Vagina (tissue), 2 donors: ENCODE measurements around the gene AKAP13. TPM values are rescaled to one million over a fixed set of nuclear protein-coding genes. Genes with fewer than 3 reads are reported as not detected.

ENCODE experiments used
- DNase-seq, 2 donors: peaks; one replicate each; pipeline ENCODE4 v3.0.0-alpha.2; 2017; ENCODE audit errors: extremely low spot score in 2 of 2
- H3K27ac ChIP-seq: fragments of 200-600 bp; sonication (generic); one replicate; pipeline ENCODE4 v1.5.1; 2019
- H3K27me3 ChIP-seq: fragments of 200-600 bp; sonication (generic); one replicate; pipeline ENCODE4 v1.5.1; 2019
- H3K36me3 ChIP-seq, 2 donors: fragments of 200-600 bp; sonication (generic); one replicate each; pipeline ENCODE4 v1.5.1; 2017 to 2019
- H3K4me1 ChIP-seq: fragments of 200-600 bp; sonication (generic); one replicate; pipeline ENCODE4 v1.5.1; 2019
- H3K4me3 ChIP-seq, 2 donors: fragments of 200-600 bp; sonication (generic); 1 replicate in 1 of 2; 2 replicates in 1 of 2; pipeline ENCODE4 v1.5.1; 2016 to 2019
- H3K9me3 ChIP-seq: fragments of 200-600 bp; sonication (generic); one replicate; pipeline ENCODE4 v1.5.1; 2019
- POLR2A ChIP-seq, 2 donors: fragments of 450-650 bp; IDR thresholded peaks; one replicate each; pipeline ENCODE4 v1.6.1; 2017; ENCODE audit warnings: antibody characterized with exemption in 2 of 2, mild to moderate bottlenecking in 2 of 2, moderate library complexity in 2 of 2
- POLR2AphosphoS5 ChIP-seq, 2 donors: sonication (generic); formaldehyde crosslinking; IDR thresholded peaks; one replicate each; pipeline ENCODE4 v1.9.0; 2017; ENCODE audit warnings: antibody characterized with exemption in 2 of 2, mild to moderate bottlenecking in 2 of 2, low read depth in 1 of 2; ENCODE audit not compliant: insufficient read depth in 1 of 2
- intact Hi-C: fragments of 100-400 bp; cut with DNase I; formaldehyde crosslinking; loops from one replicate; pipeline ENCODE4 v1.15.1; 2023
- total RNA-seq: library from RNA; depleted of rRNA; stranded (reverse); fragments of >200 nt; gene quantifications from one replicate; pipeline ENCODE4 v1.2.3, GENCODE V29; 2016
- TF ChIP-seq, protein P1 (sequence below), 3 experiments: fragments of 450-650 bp in 2 of 3; fragments of 200-600 bp in 1 of 3; sonication (generic) in 1 of 3; IDR thresholded peaks; one replicate each; pipeline ENCODE4 v1.5.1; 2017 to 2019; ENCODE audit warnings: antibody characterized with exemption in 3 of 3, mild to moderate bottlenecking in 2 of 3, moderate library complexity in 2 of 3

AKAP13 gene
- total RNA-seq, 1 donor from 2014 or later = 177 TPM

DNA sequence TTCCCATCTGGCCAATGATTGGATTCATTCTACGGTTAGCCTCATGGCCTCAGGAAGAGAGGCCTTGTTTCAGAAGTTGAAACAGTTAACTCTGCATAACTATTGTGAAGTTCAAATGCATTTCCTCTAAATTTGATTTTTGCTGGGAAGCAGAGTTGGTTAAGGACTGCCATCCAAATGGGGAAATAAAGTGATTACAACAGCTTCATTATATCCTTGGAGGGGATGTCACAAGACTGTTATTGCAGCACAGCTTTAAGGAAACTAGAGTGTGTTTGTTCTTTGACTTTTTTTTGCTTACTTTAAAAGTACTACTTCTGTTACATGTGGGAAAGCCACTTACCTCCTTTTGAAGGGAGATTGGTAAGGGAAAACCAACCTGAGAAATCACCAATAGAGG lies 164.8 kb downstream of the AKAP13 start:
- no peaks in the 10 kb centered on the region for H3K36me3 ChIP-seq
- no peaks in the 10 kb centered on the region for H3K9me3 ChIP-seq
- H3K27me3 ChIP-seq = no peaks in the 10 kb centered on the region
- no peak overlapping the region for H3K4me3 ChIP-seq
- TF ChIP-seq POLR2AphosphoS5 (IDR thresholded peaks at IDR 0.05; ENCODE audit: insufficient read depth in 1 of 2, low read depth in 1 of 2) (peak in 1 of 2 donors; percentile 27), POLR2A (IDR thresholded peaks at IDR 0.05) (no peak)
- TF ChIP-seq, protein P1, sequence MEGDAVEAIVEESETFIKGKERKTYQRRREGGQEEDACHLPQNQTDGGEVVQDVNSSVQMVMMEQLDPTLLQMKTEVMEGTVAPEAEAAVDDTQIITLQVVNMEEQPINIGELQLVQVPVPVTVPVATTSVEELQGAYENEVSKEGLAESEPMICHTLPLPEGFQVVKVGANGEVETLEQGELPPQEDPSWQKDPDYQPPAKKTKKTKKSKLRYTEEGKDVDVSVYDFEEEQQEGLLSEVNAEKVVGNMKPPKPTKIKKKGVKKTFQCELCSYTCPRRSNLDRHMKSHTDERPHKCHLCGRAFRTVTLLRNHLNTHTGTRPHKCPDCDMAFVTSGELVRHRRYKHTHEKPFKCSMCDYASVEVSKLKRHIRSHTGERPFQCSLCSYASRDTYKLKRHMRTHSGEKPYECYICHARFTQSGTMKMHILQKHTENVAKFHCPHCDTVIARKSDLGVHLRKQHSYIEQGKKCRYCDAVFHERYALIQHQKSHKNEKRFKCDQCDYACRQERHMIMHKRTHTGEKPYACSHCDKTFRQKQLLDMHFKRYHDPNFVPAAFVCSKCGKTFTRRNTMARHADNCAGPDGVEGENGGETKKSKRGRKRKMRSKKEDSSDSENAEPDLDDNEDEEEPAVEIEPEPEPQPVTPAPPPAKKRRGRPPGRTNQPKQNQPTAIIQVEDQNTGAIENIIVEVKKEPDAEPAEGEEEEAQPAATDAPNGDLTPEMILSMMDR (IDR thresholded peaks at IDR 0.05) = no peak
- H3K27ac ChIP-seq = peak overlapping the region; percentile 69
- H3K4me1 ChIP-seq = peaks cover 59% of the 10 kb centered on the region
- DNase-seq = no peak
- intact Hi-C loops = no loop called here

DNA sequence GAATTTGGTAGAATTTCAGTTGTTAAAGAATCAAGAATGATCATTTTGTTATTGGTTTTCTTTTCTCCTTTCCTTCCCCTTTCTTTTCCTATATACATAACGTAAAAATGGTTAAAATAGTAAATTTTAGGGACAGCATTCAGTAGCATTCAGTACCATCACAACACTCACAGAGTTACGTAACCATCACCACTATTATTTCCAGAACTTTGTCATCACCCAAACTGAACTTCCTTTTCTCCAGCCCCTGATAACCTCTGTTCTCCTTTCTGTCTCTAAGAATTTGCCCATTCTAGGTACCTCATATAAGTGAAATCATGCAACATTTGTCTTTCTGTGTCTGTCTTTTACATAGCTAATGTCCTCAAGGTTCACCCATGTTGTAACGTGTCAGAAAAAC lies 165.3 kb downstream of the AKAP13 start:
- H3K27ac ChIP-seq = peak overlapping the region; percentile 69

GRCh38 chr15:85547386-85547785 lies 167.0 kb downstream of the AKAP13 start:
- TF ChIP-seq POLR2AphosphoS5 (IDR thresholded peaks at IDR 0.05; ENCODE audit: insufficient read depth in 1 of 2, low read depth in 1 of 2) (no peak), POLR2A (IDR thresholded peaks at IDR 0.05) (no peak)
- TF ChIP-seq, protein P1 (IDR thresholded peaks at IDR 0.05) = no peak
- no peaks in the 10 kb centered on the region for H3K27me3 ChIP-seq
- no peak overlapping the region for H3K4me3 ChIP-seq
- no peak overlapping the region for H3K27ac ChIP-seq
- intact Hi-C loops = no loop called here
- no peaks in the 10 kb centered on the region for H3K36me3 ChIP-seq
- peaks cover 40% of the 10 kb centered on the region for H3K4me1 ChIP-seq
- H3K9me3 ChIP-seq = no peaks in the 10 kb centered on the region
- DNase-seq = no peak

More for the DNA sequence above, 165.3 kb downstream of the AKAP13 start:
- no peak for DNase-seq
- Histone ChIP-seq H3K9me3 (no peaks in the 10 kb centered on the region), H3K4me3 (no peak overlapping the region), H3K36me3 (no peaks in the 10 kb centered on the region), H3K4me1 (peaks cover 56% of the 10 kb centered on the region), H3K27me3 (no peaks in the 10 kb centered on the region)
- intact Hi-C loops = no loop called here
- no peak for TF ChIP-seq POLR2AphosphoS5 (IDR thresholded peaks at IDR 0.05; ENCODE audit: insufficient read depth in 1 of 2, low read depth in 1 of 2)
- TF ChIP-seq POLR2A (IDR thresholded peaks at IDR 0.05) = no peak
- TF ChIP-seq, protein P1 (IDR thresholded peaks at IDR 0.05) = no peak

- Histone ChIP-seq H3K27ac (no peak overlapping the region), H3K4me1 (peaks cover 13% of the 10 kb centered on the region), H3K9me3 (no peaks in the 10 kb centered on the region), H3K36me3 (no peaks in the 10 kb centered on the region), H3K27me3 (no peaks in the 10 kb centered on the region), H3K4me3 (no peak overlapping the region)
- no peak for DNase-seq
- intact Hi-C loops = no loop called here
- TF ChIP-seq, protein P1 (IDR thresholded peaks at IDR 0.05) = no peak
- TF ChIP-seq POLR2A (IDR thresholded peaks at IDR 0.05) (no peak), POLR2AphosphoS5 (IDR thresholded peaks at IDR 0.05; ENCODE audit: insufficient read depth in 1 of 2, low read depth in 1 of 2) (no peak)
Observed at GRCh38 chr15:85550283-85550682, 169.9 kb downstream of the AKAP13 start.

DNA sequence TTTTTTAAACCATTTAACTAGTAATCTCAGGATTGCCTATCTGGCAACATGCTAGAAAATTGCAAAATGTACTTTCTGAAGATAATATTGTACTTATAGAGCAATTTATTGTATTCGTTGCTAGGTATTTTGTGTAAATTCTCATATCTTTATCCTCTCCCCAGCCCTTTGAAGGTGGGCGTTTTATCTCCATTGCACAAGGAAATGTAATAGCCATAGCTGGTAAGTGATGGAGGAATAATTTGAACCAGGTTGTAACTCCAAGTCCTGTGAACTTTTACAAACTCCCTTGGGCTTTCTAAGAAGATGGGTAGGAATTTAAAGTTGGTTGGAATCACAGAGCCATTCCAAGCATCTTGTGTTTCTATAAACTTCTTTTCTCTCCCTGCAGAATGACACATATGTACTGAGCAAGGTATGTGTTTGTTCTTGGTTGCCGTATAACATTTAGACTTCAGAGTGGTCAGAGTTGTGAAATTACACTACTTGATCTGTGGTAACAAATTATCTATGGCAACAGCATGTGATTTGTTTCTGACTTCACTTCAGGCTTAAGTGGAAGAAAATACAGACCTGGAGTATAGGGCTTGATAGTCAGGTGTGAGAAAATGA lies 170.9 kb downstream of the AKAP13 start:
- Histone ChIP-seq H3K27me3 (no peaks in the 10 kb centered on the region), H3K4me3 (no peak overlapping the region), H3K4me1 (peaks cover 6% of the 10 kb centered on the region), H3K9me3 (no peaks in the 10 kb centered on the region), H3K36me3 (no peaks in the 10 kb centered on the region), H3K27ac (no peak overlapping the region)
- no peak for DNase-seq
- intact Hi-C loops = no loop called here
- TF ChIP-seq, protein P1 (IDR thresholded peaks at IDR 0.05) = no peak
- TF ChIP-seq POLR2A (IDR thresholded peaks at IDR 0.05) = no peak
- TF ChIP-seq POLR2AphosphoS5 (IDR thresholded peaks at IDR 0.05; ENCODE audit: insufficient read depth in 1 of 2, low read depth in 1 of 2) = no peak
